Measurements from ENCODE around the gene DNAH3.

DNA sequence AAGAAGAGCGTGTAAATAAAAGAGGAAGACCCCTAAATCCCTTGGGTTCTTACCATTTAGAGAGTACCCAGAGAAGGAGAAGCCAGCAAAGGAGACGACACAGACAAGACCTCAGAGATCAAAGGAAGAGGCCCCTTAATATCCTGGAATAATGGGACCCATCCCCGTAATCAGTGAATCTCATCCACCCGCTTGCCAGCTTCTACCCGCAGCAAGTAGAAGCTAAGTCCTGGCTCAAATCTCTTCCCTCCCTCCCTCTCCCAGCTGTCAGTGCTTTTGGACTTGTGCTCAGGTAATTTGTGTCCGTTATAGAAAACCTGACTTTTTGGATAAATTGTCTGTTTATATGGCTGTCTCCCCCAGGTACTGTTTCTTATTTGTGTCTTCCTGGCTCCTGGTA, 248.2 kb downstream of the DNAH3 start:
- no peak for TF ChIP-seq POLR2AphosphoS5 (IDR thresholded peaks at IDR 0.05; ENCODE audit: low read depth)
- TF ChIP-seq, protein P1, sequence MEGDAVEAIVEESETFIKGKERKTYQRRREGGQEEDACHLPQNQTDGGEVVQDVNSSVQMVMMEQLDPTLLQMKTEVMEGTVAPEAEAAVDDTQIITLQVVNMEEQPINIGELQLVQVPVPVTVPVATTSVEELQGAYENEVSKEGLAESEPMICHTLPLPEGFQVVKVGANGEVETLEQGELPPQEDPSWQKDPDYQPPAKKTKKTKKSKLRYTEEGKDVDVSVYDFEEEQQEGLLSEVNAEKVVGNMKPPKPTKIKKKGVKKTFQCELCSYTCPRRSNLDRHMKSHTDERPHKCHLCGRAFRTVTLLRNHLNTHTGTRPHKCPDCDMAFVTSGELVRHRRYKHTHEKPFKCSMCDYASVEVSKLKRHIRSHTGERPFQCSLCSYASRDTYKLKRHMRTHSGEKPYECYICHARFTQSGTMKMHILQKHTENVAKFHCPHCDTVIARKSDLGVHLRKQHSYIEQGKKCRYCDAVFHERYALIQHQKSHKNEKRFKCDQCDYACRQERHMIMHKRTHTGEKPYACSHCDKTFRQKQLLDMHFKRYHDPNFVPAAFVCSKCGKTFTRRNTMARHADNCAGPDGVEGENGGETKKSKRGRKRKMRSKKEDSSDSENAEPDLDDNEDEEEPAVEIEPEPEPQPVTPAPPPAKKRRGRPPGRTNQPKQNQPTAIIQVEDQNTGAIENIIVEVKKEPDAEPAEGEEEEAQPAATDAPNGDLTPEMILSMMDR (conservative IDR thresholded peaks at IDR 0.05; ENCODE audit: low read depth in 2 of 2), result no peak
- TF ChIP-seq, protein P2, sequence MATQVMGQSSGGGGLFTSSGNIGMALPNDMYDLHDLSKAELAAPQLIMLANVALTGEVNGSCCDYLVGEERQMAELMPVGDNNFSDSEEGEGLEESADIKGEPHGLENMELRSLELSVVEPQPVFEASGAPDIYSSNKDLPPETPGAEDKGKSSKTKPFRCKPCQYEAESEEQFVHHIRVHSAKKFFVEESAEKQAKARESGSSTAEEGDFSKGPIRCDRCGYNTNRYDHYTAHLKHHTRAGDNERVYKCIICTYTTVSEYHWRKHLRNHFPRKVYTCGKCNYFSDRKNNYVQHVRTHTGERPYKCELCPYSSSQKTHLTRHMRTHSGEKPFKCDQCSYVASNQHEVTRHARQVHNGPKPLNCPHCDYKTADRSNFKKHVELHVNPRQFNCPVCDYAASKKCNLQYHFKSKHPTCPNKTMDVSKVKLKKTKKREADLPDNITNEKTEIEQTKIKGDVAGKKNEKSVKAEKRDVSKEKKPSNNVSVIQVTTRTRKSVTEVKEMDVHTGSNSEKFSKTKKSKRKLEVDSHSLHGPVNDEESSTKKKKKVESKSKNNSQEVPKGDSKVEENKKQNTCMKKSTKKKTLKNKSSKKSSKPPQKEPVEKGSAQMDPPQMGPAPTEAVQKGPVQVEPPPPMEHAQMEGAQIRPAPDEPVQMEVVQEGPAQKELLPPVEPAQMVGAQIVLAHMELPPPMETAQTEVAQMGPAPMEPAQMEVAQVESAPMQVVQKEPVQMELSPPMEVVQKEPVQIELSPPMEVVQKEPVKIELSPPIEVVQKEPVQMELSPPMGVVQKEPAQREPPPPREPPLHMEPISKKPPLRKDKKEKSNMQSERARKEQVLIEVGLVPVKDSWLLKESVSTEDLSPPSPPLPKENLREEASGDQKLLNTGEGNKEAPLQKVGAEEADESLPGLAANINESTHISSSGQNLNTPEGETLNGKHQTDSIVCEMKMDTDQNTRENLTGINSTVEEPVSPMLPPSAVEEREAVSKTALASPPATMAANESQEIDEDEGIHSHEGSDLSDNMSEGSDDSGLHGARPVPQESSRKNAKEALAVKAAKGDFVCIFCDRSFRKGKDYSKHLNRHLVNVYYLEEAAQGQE (IDR thresholded peaks at IDR 0.05; ENCODE audit: unreplicated experiment), result no peak
- no peak for TF ChIP-seq EZH2phosphoT487 (IDR thresholded peaks at IDR 0.05; ENCODE audit: unreplicated experiment)
- no peak for TF ChIP-seq CREB1 (CRISPR knock-in tag; IDR thresholded peaks at IDR 0.05; ENCODE audit: low read depth)
- TF ChIP-seq ZNF114 (CRISPR knock-in tag; IDR thresholded peaks at IDR 0.05), result no peak
- TF ChIP-seq EZH2 (IDR thresholded peaks at IDR 0.05; ENCODE audit: low read depth, unreplicated experiment), result no peak
- TF ChIP-seq NANOG (IDR thresholded peaks at IDR 0.05; ENCODE audit: borderline replicate concordance), result no peak
- TF ChIP-seq, protein P3, sequence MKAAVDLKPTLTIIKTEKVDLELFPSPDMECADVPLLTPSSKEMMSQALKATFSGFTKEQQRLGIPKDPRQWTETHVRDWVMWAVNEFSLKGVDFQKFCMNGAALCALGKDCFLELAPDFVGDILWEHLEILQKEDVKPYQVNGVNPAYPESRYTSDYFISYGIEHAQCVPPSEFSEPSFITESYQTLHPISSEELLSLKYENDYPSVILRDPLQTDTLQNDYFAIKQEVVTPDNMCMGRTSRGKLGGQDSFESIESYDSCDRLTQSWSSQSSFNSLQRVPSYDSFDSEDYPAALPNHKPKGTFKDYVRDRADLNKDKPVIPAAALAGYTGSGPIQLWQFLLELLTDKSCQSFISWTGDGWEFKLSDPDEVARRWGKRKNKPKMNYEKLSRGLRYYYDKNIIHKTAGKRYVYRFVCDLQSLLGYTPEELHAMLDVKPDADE (IDR thresholded peaks at IDR 0.05), result no peak
- TF ChIP-seq JUNB (IDR thresholded peaks at IDR 0.05; ENCODE audit: unreplicated experiment), result no peak

Data from GM23338 (cell line).